GM23338 (cell line): Measurements from ENCODE around the gene SLC66A2.

ENCODE experiments used
- CREB1 ChIP-seq: fragments of 250-450 bp; sonication (Bioruptor Pico); IDR thresholded peaks from 2 replicates; pipeline ENCODE4 v1.5.0; 2020; ENCODE audit warnings: low read depth, mild to moderate bottlenecking, moderate library complexity
- CTCF ChIP-seq, 2 experiments: fragments of 200-600 bp in 1 of 2; sonication (generic) in 1 of 2; conservative IDR thresholded peaks; 2 replicates each; pipeline versions ENCODE4 v1.5.1 to v1.6.1; 2016 to 2017; ENCODE audit warnings: antibody characterized with exemption in 2 of 2, low read depth in 2 of 2, mild to moderate bottlenecking in 2 of 2, moderate library complexity in 1 of 2
- ETS1 ChIP-seq: IDR thresholded peaks from 2 replicates; pipeline ENCODE4 v1.6.1; 2016; ENCODE audit warnings: antibody characterized with exemption
- EZH2 ChIP-seq: fragments of 200-600 bp; sonication (generic); IDR thresholded peaks from one replicate; pipeline ENCODE4 v1.8.0; 2017; ENCODE audit warnings: antibody characterized with exemption, mild to moderate bottlenecking, low read depth; ENCODE audit not compliant: unreplicated experiment
- EZH2phosphoT487 ChIP-seq: fragments of 200-600 bp; sonication (generic); IDR thresholded peaks from one replicate; pipeline ENCODE4 v1.8.1; 2018; ENCODE audit warnings: antibody characterized with exemption; ENCODE audit not compliant: unreplicated experiment
- JUNB ChIP-seq: IDR thresholded peaks from one replicate; pipeline ENCODE4 v1.6.1; 2016; ENCODE audit warnings: antibody characterized with exemption; ENCODE audit not compliant: unreplicated experiment
- NANOG ChIP-seq: IDR thresholded peaks from 2 replicates; pipeline ENCODE4 v1.6.1; 2016; ENCODE audit warnings: antibody characterized with exemption, borderline replicate concordance
- POLR2AphosphoS5 ChIP-seq: IDR thresholded peaks from 2 replicates; pipeline ENCODE4 v1.6.1; 2016; ENCODE audit warnings: antibody characterized with exemption, low read depth
- REST ChIP-seq: IDR thresholded peaks from one replicate; pipeline ENCODE4 v1.6.1; 2018; ENCODE audit warnings: antibody characterized with exemption; ENCODE audit not compliant: unreplicated experiment

- TF ChIP-seq POLR2AphosphoS5 = no peak
- no peak for TF ChIP-seq CTCF (conservative IDR thresholded peaks at IDR 0.05; ENCODE audit: low read depth in 2 of 2)
- no peak for TF ChIP-seq CREB1 (CRISPR knock-in tag)
- TF ChIP-seq NANOG = no peak
- no peak for TF ChIP-seq EZH2
- no peak for TF ChIP-seq EZH2phosphoT487
- TF ChIP-seq REST = no peak
- no peak for TF ChIP-seq ETS1
- TF ChIP-seq JUNB = no peak
Observed at GRCh38 chr18:79911344-79912270, 39.8 kb downstream of the SLC66A2 start.
